Left lung (tissue), 10 donors: Measurements from ENCODE around the gene MCF2L2. TPM values are rescaled to one million over a fixed set of nuclear protein-coding genes. Genes with fewer than 3 reads are reported as not detected.
A peak's percentile ranks its signal among the peaks of the same experiment; 100 is the strongest.

ENCODE experiments used
- ATAC-seq: fragments of 200-7000 bp; cut with Tn5 transposase; one replicate; pipeline ENCODE4 v1.9.1; 2020; ENCODE audit warnings: moderate library complexity
- DNase-seq, 4 donors: peaks; one replicate each; pipeline ENCODE4 v3.0.0-alpha.2; 2013 to 2020
- H3K27ac ChIP-seq, 2 donors: fragments of 200-600 bp; sonication (generic) in 1 of 2; one replicate each; pipeline versions ENCODE4 v1.5.0 to v1.8.0; 2020 to 2021
- H3K27me3 ChIP-seq, 2 donors: fragments of 200-600 bp; sonication (generic) in 1 of 2; one replicate each; pipeline versions ENCODE4 v1.5.0 to v1.8.0; 2020 to 2021
- H3K36me3 ChIP-seq, 2 donors: fragments of 200-600 bp; sonication (generic) in 1 of 2; one replicate each; pipeline versions ENCODE4 v1.5.0 to v1.8.0; 2020 to 2021
- H3K4me1 ChIP-seq, 2 donors: fragments of 200-600 bp; one replicate each; pipeline ENCODE4 v1.8.0; 2021
- H3K4me3 ChIP-seq, 2 donors: fragments of 200-600 bp; sonication (generic) in 1 of 2; one replicate each; pipeline versions ENCODE4 v1.5.0 to v1.8.0; 2020 to 2021; ENCODE audit warnings: mild to moderate bottlenecking in 1 of 2
- H3K9me3 ChIP-seq, 2 donors: fragments of 200-600 bp; sonication (generic) in 1 of 2; one replicate each; pipeline versions ENCODE4 v1.5.0 to v1.8.0; 2020 to 2021
- CTCF ChIP-seq, 2 donors: fragments of 200-600 bp; sonication (generic) in 1 of 2; IDR thresholded peaks; one replicate each; pipeline versions ENCODE4 v1.5.0 to v1.8.0; 2021; ENCODE audit warnings: antibody characterized with exemption in 2 of 2
- intact Hi-C, 2 donors: fragments of 100-400 bp; cut with DNase I; formaldehyde crosslinking; loops; one replicate each; pipeline versions ENCODE4 v1.11.2 to v1.14.2; 2022
- polyA plus RNA-seq, 6 donors: library from polyadenylated mRNA; unstranded; fragments of 120-200 nt; gene quantifications; one replicate each; pipeline ENCODE4 v1.2.1, GENCODE V29; 2013; ENCODE audit not compliant: insufficient read length in 6 of 6
- total RNA-seq, 2 donors: library from RNA; stranded (reverse); fragmentation: NEBNext Ultra II Directional; extraction: Animal tissue kit (Norgen Biotek cat#: 25700); gene quantifications; one replicate each; pipeline ENCODE4 v1.2.1, GENCODE V29; 2021
- donor health status: DM: no; HTN: yes; CAD: no.
- donor health status: DM: no; HTN: no; CAD: no.

Gene MCF2L2
- total and polyA plus RNA-seq, 8 donors = 0.41 to 3.5 (median 2.2) TPM

- Histone ChIP-seq H3K36me3 (no peaks in the 10 kb centered on the region), H3K27me3 (no peaks in the 10 kb centered on the region), H3K4me3 (no peak overlapping the region), H3K9me3 (no peaks in the 10 kb centered on the region), H3K27ac (no peak overlapping the region), H3K4me1 (no peaks in the 10 kb centered on the region)
- ATAC-seq (no peak), DNase-seq (no peak)
- intact Hi-C loops = no loop called here
- no peak for TF ChIP-seq CTCF (IDR thresholded peaks at IDR 0.05)
Observed at GRCh38 chr3:183390844-183391243, 37.6 kb downstream of the MCF2L2 start.

GRCh38 chr3:183388213-183388895 lies 40.1 kb downstream of the MCF2L2 start:
- no peaks in the 10 kb centered on the region for H3K36me3 ChIP-seq
- H3K9me3 ChIP-seq = no peaks in the 10 kb centered on the region
- H3K4me3 ChIP-seq = no peak overlapping the region
- no peak for DNase-seq
- intact Hi-C loops = loop anchor here in 1 of 2 donors (10.0 kb wide), 1 partner anchor 204 kb away; no protein-coding TSS in a partner anchor
- no peak for TF ChIP-seq CTCF (IDR thresholded peaks at IDR 0.05)
- H3K27me3 ChIP-seq = no peaks in the 10 kb centered on the region
- H3K27ac ChIP-seq = no peak overlapping the region
- H3K4me1 ChIP-seq = no peaks in the 10 kb centered on the region
- no peak for ATAC-seq

- DNase-seq = no peak
- intact Hi-C loops = loop anchor here (2.0 to 10.0 kb wide), 2 partner anchors 203 to 265 kb away; no protein-coding TSS in a partner anchor
- ATAC-seq = no peak
- Histone ChIP-seq H3K36me3 (no peaks in the 10 kb centered on the region), H3K27me3 (no peaks in the 10 kb centered on the region), H3K27ac (no peak overlapping the region), H3K4me3 (no peak overlapping the region), H3K9me3 (no peaks in the 10 kb centered on the region), H3K4me1 (no peaks in the 10 kb centered on the region)
- no peak for TF ChIP-seq CTCF (IDR thresholded peaks at IDR 0.05)
Observed at GRCh38 chr3:183387797-183388196, 40.6 kb downstream of the MCF2L2 start.

- no peak for TF ChIP-seq CTCF (IDR thresholded peaks at IDR 0.05)
- H3K9me3 ChIP-seq = no peaks in the 10 kb centered on the region
- H3K4me3 ChIP-seq = no peak overlapping the region
- H3K27ac ChIP-seq = no peak overlapping the region
- peaks cover 0 to 8% of the 10 kb centered on the region in 2 donors for H3K4me1 ChIP-seq
- intact Hi-C loops = loop anchor here (2.0 to 10.0 kb wide), 2 partner anchors 202 to 264 kb away; no protein-coding TSS in a partner anchor
- no peak for ATAC-seq
- no peak for DNase-seq
- H3K36me3 ChIP-seq = no peaks in the 10 kb centered on the region
- H3K27me3 ChIP-seq = no peaks in the 10 kb centered on the region
Observed at GRCh38 chr3:183386651-183387050, 41.8 kb downstream of the MCF2L2 start.

- Histone ChIP-seq H3K4me3 (no peak overlapping the region), H3K9me3 (no peaks in the 10 kb centered on the region), H3K4me1 (peaks cover 0 to 14% of the 10 kb centered on the region in 2 donors), H3K27me3 (no peaks in the 10 kb centered on the region), H3K27ac (no peak overlapping the region), H3K36me3 (no peaks in the 10 kb centered on the region)
- DNase-seq (peak in 2 of 4 donors; percentile 48 to 66), ATAC-seq (peak; percentile 89)
- TF ChIP-seq CTCF (IDR thresholded peaks at IDR 0.05) = peak; percentile 56 to 77
- intact Hi-C loops = loop anchor here (2.0 to 10.0 kb wide), 2 partner anchors 201 to 263 kb away; no protein-coding TSS in a partner anchor
Observed at GRCh38 chr3:183385698-183386613, 42.5 kb downstream of the MCF2L2 start.
